Chondrocyte (in vitro differentiated cells): ENCODE results near the gene GADL1. TPM values are rescaled to one million over a fixed set of nuclear protein-coding genes. Genes with fewer than 3 reads are reported as not detected.
A peak's percentile ranks its signal among the peaks of the same experiment; 100 is the strongest.

Experiments
- DNase-seq: peaks from one replicate; pipeline ENCODE4 v3.0.0; 2021; ENCODE audit warnings: mixed read lengths, low spot score
- H3K27ac Mint-ChIP-seq: one replicate; pipeline ENCODE4 v1.8.0; 2021; ENCODE audit warnings: mild to moderate bottlenecking, moderate library complexity, mixed read lengths; ENCODE audit not compliant: unreplicated experiment
- H3K27me3 Mint-ChIP-seq: 2 replicates; pipeline ENCODE4 v1.8.0; 2021; ENCODE audit warnings: low read depth, mixed read lengths
- H3K36me3 Mint-ChIP-seq: 2 replicates; pipeline ENCODE4 v1.8.0; 2021; ENCODE audit warnings: low read depth, mixed read lengths
- H3K4me1 Mint-ChIP-seq: 2 replicates; pipeline ENCODE4 v1.8.0; 2021; ENCODE audit warnings: low read depth, mild to moderate bottlenecking, mixed read lengths
- H3K4me3 Mint-ChIP-seq: one replicate; pipeline ENCODE4 v1.8.0; 2021; ENCODE audit warnings: mild to moderate bottlenecking, moderate library complexity, mixed read lengths; ENCODE audit not compliant: unreplicated experiment
- H3K9me3 Mint-ChIP-seq: 2 replicates; pipeline ENCODE4 v1.8.0; 2021; ENCODE audit warnings: low read depth, mixed read lengths
- total RNA-seq: library from RNA; stranded (reverse); gene quantifications from 3 replicates; pipeline ENCODE4 v1.2.1, GENCODE V29; 2021
- TF ChIP-seq, protein P1 (sequence below): fragments of 200-600 bp; sonication (generic); IDR thresholded peaks from 2 replicates; pipeline ENCODE4 v1.5.0; 2021; ENCODE audit warnings: antibody characterized with exemption, mild to moderate bottlenecking, moderate library complexity

The GADL1 gene
- total RNA-seq, 1 donor from 2014 or later: not detected

DNA sequence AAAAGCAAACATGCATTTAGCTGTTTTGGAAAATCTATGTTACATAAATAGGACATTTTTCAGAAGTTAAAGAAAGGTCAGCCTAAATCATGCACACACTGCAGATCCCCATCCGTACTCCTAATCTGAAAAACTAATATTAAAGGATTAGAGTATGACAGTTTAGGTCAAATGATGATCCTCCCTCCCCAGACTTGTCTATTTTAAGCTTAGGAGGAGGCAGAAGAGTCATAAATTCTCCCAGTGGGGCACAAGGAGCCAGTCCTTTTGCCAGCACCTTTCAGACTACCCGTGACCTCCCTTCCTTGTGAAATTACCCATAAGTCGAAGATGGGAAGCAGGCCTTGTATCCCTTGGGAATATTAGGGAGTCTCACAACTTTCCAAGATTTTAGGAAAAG is 210.1 kb downstream of the GADL1 start:
- H3K9me3 Mint-ChIP-seq: no peaks in the 10 kb centered on the region

DNA sequence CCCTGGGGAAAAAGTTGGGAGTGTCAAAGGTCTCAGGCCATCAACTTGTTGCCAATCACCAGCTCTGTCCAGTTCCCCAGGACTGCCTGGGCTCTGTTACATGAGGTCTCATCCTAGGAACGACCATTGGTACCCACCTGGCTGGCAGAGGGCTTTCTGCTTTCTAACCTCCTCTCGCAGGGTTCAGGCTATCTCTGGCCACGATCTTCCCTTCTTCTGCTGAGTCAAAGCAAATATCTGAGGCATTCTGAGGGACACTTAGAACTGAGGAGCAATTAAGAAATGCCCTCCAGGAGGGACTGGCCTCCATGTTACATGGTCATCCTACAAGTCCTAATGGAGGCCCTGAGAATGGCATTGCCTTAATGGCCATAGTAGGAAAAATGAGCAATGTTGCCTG is 210.7 kb downstream of the GADL1 start:
- no peak for DNase-seq
- TF ChIP-seq, protein P1, sequence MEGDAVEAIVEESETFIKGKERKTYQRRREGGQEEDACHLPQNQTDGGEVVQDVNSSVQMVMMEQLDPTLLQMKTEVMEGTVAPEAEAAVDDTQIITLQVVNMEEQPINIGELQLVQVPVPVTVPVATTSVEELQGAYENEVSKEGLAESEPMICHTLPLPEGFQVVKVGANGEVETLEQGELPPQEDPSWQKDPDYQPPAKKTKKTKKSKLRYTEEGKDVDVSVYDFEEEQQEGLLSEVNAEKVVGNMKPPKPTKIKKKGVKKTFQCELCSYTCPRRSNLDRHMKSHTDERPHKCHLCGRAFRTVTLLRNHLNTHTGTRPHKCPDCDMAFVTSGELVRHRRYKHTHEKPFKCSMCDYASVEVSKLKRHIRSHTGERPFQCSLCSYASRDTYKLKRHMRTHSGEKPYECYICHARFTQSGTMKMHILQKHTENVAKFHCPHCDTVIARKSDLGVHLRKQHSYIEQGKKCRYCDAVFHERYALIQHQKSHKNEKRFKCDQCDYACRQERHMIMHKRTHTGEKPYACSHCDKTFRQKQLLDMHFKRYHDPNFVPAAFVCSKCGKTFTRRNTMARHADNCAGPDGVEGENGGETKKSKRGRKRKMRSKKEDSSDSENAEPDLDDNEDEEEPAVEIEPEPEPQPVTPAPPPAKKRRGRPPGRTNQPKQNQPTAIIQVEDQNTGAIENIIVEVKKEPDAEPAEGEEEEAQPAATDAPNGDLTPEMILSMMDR: no peak
- Mint-ChIP-seq H3K27ac (no peak overlapping the region), H3K4me3 (no peak overlapping the region), H3K4me1 (peaks cover 50% of the 10 kb centered on the region), H3K36me3 (peaks cover 3% of the 10 kb centered on the region), H3K27me3 (no peaks in the 10 kb centered on the region), H3K9me3 (no peaks in the 10 kb centered on the region)

More for the DNA sequence above, 210.1 kb downstream of the GADL1 start:
- Mint-ChIP-seq H3K27ac (no peak overlapping the region), H3K36me3 (no peaks in the 10 kb centered on the region), H3K4me3 (no peak overlapping the region), H3K27me3 (no peaks in the 10 kb centered on the region), H3K4me1 (peaks cover 56% of the 10 kb centered on the region)
- TF ChIP-seq, protein P1: no peak
- DNase-seq: no peak

DNA sequence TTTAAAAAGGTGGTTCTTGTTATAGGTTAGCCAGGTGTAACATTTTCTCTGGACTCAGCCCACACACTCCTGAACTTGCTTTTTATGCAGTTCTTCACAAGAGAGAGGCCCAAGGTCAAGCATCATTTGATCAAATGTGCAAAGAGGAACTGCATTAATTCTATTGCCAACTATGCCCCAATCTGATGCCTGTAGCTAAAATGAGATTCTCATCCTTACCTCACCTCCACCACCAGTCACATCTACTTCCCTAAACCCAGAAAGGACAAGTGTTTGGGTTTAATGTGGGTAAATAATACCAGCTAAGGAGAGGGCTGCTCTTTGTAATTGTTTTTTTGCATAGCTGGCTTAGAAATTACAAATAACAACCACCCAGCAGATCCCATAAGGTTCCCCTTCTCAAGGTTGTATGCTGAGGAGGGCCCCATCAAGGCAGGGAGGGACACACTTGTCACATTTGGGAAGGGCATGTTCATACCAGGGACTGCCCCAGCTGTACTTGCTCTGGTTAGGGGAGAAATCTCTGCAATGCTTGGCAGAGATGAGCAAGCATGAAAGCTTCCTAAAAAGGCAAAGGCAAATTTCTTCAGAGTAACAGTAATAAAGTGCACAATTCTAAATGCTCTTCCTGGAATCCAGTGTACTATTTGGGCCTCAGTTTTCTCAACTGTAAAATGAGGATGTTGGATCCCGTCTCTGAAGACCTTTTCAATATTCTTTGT is 211.9 kb downstream of the GADL1 start:
- no peaks in the 10 kb centered on the region for H3K27me3 Mint-ChIP-seq
- TF ChIP-seq, protein P1: no peak
- H3K4me3 Mint-ChIP-seq: no peak overlapping the region
- peaks cover 3% of the 10 kb centered on the region for H3K36me3 Mint-ChIP-seq
- no peak for DNase-seq
- H3K4me1 Mint-ChIP-seq: peaks cover 41% of the 10 kb centered on the region
- no peaks in the 10 kb centered on the region for H3K9me3 Mint-ChIP-seq
- peak overlapping the region; percentile 69 for H3K27ac Mint-ChIP-seq

DNA sequence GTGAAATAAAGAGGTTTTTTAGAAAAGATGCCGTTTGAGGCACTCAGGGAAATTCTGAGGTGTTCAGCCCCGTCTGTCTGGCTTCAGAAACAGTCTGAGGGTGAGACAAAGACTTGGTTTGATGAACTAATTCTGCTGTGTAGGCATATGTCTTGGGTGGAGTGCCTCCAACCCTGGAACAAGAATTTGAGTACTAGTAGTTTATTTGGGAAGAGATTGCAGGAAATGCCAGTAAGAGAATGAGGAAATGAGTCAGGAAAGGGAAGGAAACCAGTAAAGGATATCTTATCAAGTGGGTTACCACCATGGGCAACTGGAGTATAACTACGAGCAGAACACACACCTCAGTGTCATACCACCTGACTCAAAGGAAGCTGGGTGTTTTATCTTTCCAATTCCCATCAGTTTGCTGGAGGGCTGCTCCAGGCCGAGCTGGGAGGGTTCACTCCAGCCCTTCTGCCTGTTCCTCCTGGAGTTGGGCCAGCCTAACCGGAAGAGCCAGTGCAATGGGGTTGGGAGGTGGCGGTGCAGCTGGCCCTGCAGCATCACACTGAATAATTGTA is 212.7 kb downstream of the GADL1 start:
- Mint-ChIP-seq H3K4me3 (no peak overlapping the region), H3K4me1 (peaks cover 40% of the 10 kb centered on the region), H3K27me3 (no peaks in the 10 kb centered on the region), H3K9me3 (no peaks in the 10 kb centered on the region), H3K36me3 (peaks cover 6% of the 10 kb centered on the region), H3K27ac (peak overlapping the region; percentile 65)
- no peak for DNase-seq
- TF ChIP-seq, protein P1: no peak

DNA sequence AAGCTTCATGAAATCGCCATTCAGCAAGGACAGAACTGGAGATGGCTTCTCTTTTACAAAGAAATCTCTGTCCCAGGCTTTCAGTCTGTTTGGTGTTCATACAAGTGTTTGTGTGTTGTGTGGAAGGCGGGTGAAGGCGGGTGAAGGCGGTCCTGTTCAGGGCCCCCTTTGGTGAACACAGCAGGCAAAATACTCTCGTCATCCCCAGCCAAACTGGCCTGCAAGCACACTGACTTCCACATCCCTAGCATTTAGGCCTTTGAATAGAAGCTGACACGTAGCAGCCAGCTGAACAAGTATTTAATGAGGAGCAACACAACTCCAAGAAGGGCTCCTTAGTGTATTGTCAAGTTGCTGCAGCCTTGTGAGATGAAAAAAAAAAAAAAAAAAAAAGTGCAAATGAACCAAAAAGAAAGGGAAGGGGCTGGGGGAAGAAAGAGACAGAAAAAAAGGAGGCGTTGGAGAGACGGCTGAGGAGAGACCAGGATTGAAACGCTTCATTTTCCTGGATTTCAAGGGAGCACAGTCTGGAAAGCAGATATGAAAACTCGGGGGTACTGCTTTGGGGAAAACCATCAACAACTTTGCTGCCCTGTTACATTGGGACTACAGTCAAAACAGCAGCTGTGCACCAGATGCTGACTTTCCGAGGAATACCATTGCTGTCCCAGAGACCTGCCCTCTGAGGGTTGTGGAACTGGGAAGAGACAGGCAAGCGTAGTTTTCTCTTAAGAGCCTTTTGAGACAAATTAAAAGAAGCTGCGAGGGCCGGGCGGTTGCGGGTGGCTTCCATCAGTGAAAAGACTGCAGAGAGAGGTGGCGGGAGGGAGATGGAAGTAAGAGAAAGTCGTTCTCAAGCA is 213.4 kb downstream of the GADL1 start:
- TF ChIP-seq, protein P1: no peak
- no peaks in the 10 kb centered on the region for H3K9me3 Mint-ChIP-seq
- peaks cover 35% of the 10 kb centered on the region for H3K4me1 Mint-ChIP-seq
- no peak overlapping the region for H3K4me3 Mint-ChIP-seq
- H3K27ac Mint-ChIP-seq: peak overlapping the region; percentile 82
- no peaks in the 10 kb centered on the region for H3K27me3 Mint-ChIP-seq
- DNase-seq: no peak
- H3K36me3 Mint-ChIP-seq: peaks cover 10% of the 10 kb centered on the region
